Measurements from ENCODE around the gene CYP19A1. TPM values are rescaled to one million over a fixed set of nuclear protein-coding genes. Genes with fewer than 3 reads are reported as not detected.

CYP19A1 gene
- total and polyA plus RNA-seq, 2 donors (not counting 1 experiment from before 2014, with no cell fraction given) = not detected

- no peak overlapping the region for H3K9ac ChIP-seq (ENCODE audit: low read length)
- no peak overlapping the region for H3K4me3 Mint-ChIP-seq
- no peak overlapping the region for H3K4me3 ChIP-seq (ENCODE audit: control extremely low read depth in 1 of 5, extremely low read depth in 1 of 5, insufficient read depth in 1 of 5, low read depth in 2 of 5, low read length in 4 of 5)
- no peaks in the 10 kb centered on the region for H3K4me1 Mint-ChIP-seq
- H3K4me1 ChIP-seq (ENCODE audit: control insufficient read depth in 2 of 2, insufficient read depth in 2 of 2, low read length in 2 of 2) = no peaks in the 10 kb centered on the region
- intact Hi-C loops (cut with micrococcal nuclease) = no loop called here
- POLR2A ChIA-PET = no interaction called here
- no peak overlapping the region for H2AFZ ChIP-seq (ENCODE audit: insufficient read depth, low read depth, low read length, poor library complexity, severe bottlenecking)
- H4K20me1 ChIP-seq (ENCODE audit: control insufficient read depth, insufficient read depth, low read length, poor library complexity, severe bottlenecking) = no peaks in the 10 kb centered on the region
- no peaks in the 10 kb centered on the region for H3K36me3 ChIP-seq (replicated peaks in 1 of 2; ENCODE audit: control extremely low read depth in 1 of 2, control insufficient read depth in 1 of 2, extremely low read depth in 1 of 2, insufficient read depth in 2 of 2, low read length in 1 of 2)
- H3K27ac ChIP-seq (ENCODE audit: low read length in 2 of 2) = no peak overlapping the region
- no peaks in the 10 kb centered on the region for H3K79me2 ChIP-seq (ENCODE audit: control insufficient read depth, insufficient read depth, low read length)
- no peak overlapping the region for H3K4me2 ChIP-seq (replicated peaks; ENCODE audit: low read depth, low read length, poor library complexity, severe bottlenecking)
- peaks cover 7% of the 10 kb centered on the region for H3K27me3 Mint-ChIP-seq
- WGBS (ENCODE audit: insufficient coverage) = 98% methylated on average over 5 of the region's 5 CpGs
- no peak for DNase-seq
- CTCF ChIA-PET = no interaction called here
- H3K27ac Mint-ChIP-seq = no peak overlapping the region
- no peaks in the 10 kb centered on the region for H3K9me3 ChIP-seq (ENCODE audit: control extremely low read depth in 1 of 3, control insufficient read depth in 2 of 3, insufficient read depth in 1 of 3, low read length in 2 of 3)
- H3K9me3 Mint-ChIP-seq (ENCODE audit: insufficient read depth) = no peaks in the 10 kb centered on the region
- ATAC-seq (ENCODE audit: low read depth) = no peak
- H3K27me3 ChIP-seq (replicated peaks in 1 of 4; ENCODE audit: control extremely low read depth in 1 of 4, control insufficient read depth in 3 of 4, insufficient read depth in 4 of 4, low read length in 3 of 4) = no peaks in the 10 kb centered on the region
- no peak for TF ChIP-seq EZH2 (IDR thresholded peaks at IDR 0.05; ENCODE audit: borderline replicate concordance, insufficient read depth, low read depth, low read length, poor library complexity, severe bottlenecking)
- TF ChIP-seq CTCF (IDR thresholded peaks at IDR 0.05) = no peak
Measured at GRCh38 chr15:51366071-51366470, 27.7 kb upstream of the CYP19A1 start.

- no peaks in the 10 kb centered on the region for H3K9me3 Mint-ChIP-seq (ENCODE audit: insufficient read depth)
- no peak overlapping the region for H3K4me3 Mint-ChIP-seq
- H3K27ac Mint-ChIP-seq = no peak overlapping the region
- no peaks in the 10 kb centered on the region for H3K4me1 ChIP-seq (ENCODE audit: control insufficient read depth in 2 of 2, insufficient read depth in 2 of 2, low read length in 2 of 2)
- H2AFZ ChIP-seq (ENCODE audit: insufficient read depth, low read depth, low read length, poor library complexity, severe bottlenecking) = no peak overlapping the region
- ATAC-seq (ENCODE audit: low read depth) (no peak), DNase-seq (no peak)
- POLR2A ChIA-PET = no interaction called here
- no peak overlapping the region for H3K4me2 ChIP-seq (replicated peaks; ENCODE audit: low read depth, low read length, poor library complexity, severe bottlenecking)
- WGBS (ENCODE audit: insufficient coverage) = 100% methylated on average over 1 of the region's 6 CpGs
- CTCF ChIA-PET = interaction anchor here (1.3 kb wide), 1 partner anchor 11 kb away, joined by 4 read pairs; no protein-coding TSS in a partner anchor
- no peaks in the 10 kb centered on the region for H3K79me2 ChIP-seq (ENCODE audit: control insufficient read depth, insufficient read depth, low read length)
- H4K20me1 ChIP-seq (ENCODE audit: control insufficient read depth, insufficient read depth, low read length, poor library complexity, severe bottlenecking) = no peaks in the 10 kb centered on the region
- H3K9ac ChIP-seq (ENCODE audit: low read length) = no peak overlapping the region
- H3K27me3 ChIP-seq (replicated peaks in 1 of 4; ENCODE audit: control extremely low read depth in 1 of 4, control insufficient read depth in 3 of 4, insufficient read depth in 4 of 4, low read length in 3 of 4) = no peaks in the 10 kb centered on the region
- H3K36me3 ChIP-seq (replicated peaks in 1 of 2; ENCODE audit: control extremely low read depth in 1 of 2, control insufficient read depth in 1 of 2, extremely low read depth in 1 of 2, insufficient read depth in 2 of 2, low read length in 1 of 2) = no peaks in the 10 kb centered on the region
- no peaks in the 10 kb centered on the region for H3K4me1 Mint-ChIP-seq
- H3K27ac ChIP-seq (ENCODE audit: low read length in 2 of 2) = no peak overlapping the region
- intact Hi-C loops (cut with micrococcal nuclease) = no loop called here
- TF ChIP-seq CTCF (IDR thresholded peaks at IDR 0.05) = no peak
- no peak for TF ChIP-seq EZH2 (IDR thresholded peaks at IDR 0.05; ENCODE audit: borderline replicate concordance, insufficient read depth, low read depth, low read length, poor library complexity, severe bottlenecking)
- no peaks in the 10 kb centered on the region for H3K9me3 ChIP-seq (ENCODE audit: control extremely low read depth in 1 of 3, control insufficient read depth in 2 of 3, insufficient read depth in 1 of 3, low read length in 2 of 3)
- no peak overlapping the region for H3K4me3 ChIP-seq (ENCODE audit: control extremely low read depth in 1 of 5, extremely low read depth in 1 of 5, insufficient read depth in 1 of 5, low read depth in 2 of 5, low read length in 4 of 5)
- peaks cover 7% of the 10 kb centered on the region for H3K27me3 Mint-ChIP-seq
Measured at GRCh38 chr15:51365417-51365816, 27.0 kb upstream of the CYP19A1 start.
